IPS DF 19.7 (cell line): ENCODE results near the gene TAPBP.
"Not testable (repeated sequence)": the region's sequence is repeated elsewhere in the genome, so short reads cannot be mapped to it uniquely, and the experiment has no call there.

Experiments
- DNase-seq: peaks from one replicate; pipeline ENCODE4 v3.0.0-alpha.2; 2013; ENCODE audit warnings: low read depth, low spot score

Gene TAPBP

GRCh38 chr6:33313709-33314514 is at the start of gene TAPBP:
TAPBP (minus strand) TSS chr6:33314078; CDS start chr6:33314041, 37 bp downstream.
- DNase-seq, result no peak

GRCh38 chr6:33363486-33363885 is 49.6 kb upstream of the TAPBP start:
- DNase-seq, result not testable (repeated sequence)

- no peak for DNase-seq
Measured at GRCh38 chr6:33359331-33359730, 45.5 kb upstream of the TAPBP start.

GRCh38 chr6:33357160-33357871 is 43.4 kb upstream of the TAPBP start:
- DNase-seq, result not testable (repeated sequence)

GRCh38 chr6:33356295-33356694 is 42.4 kb upstream of the TAPBP start:
- DNase-seq, result no peak

GRCh38 chr6:33355860-33356259 is 42.0 kb upstream of the TAPBP start:
- not testable (repeated sequence) for DNase-seq

- DNase-seq, result no peak
Measured at GRCh38 chr6:33347816-33348215, 33.9 kb upstream of the TAPBP start.

GRCh38 chr6:33346972-33347371 is 33.1 kb upstream of the TAPBP start:
- DNase-seq, result not testable (repeated sequence)

- DNase-seq, result no peak
Measured at GRCh38 chr6:33344701-33345697, 31.1 kb upstream of the TAPBP start.

- DNase-seq, result no peak
Measured at GRCh38 chr6:33343953-33344611, 30.2 kb upstream of the TAPBP start.

- not testable (repeated sequence) for DNase-seq
Measured at GRCh38 chr6:33343606-33343952, 29.7 kb upstream of the TAPBP start.

GRCh38 chr6:33339193-33339592 is 25.3 kb upstream of the TAPBP start:
- no peak for DNase-seq

GRCh38 chr6:33336495-33336894 is 22.6 kb upstream of the TAPBP start:
- DNase-seq, result no peak

GRCh38 chr6:33335916-33336315 is 22.0 kb upstream of the TAPBP start:
- no peak for DNase-seq

GRCh38 chr6:33333666-33334065 is 19.8 kb upstream of the TAPBP start:
- DNase-seq, result no peak

- no peak for DNase-seq
Measured at GRCh38 chr6:33330736-33331135, 16.9 kb upstream of the TAPBP start.

- no peak for DNase-seq
Measured at GRCh38 chr6:33329058-33329457, 15.2 kb upstream of the TAPBP start.

GRCh38 chr6:33324125-33324524 is 10.2 kb upstream of the TAPBP start:
- DNase-seq, result no peak

- no peak for DNase-seq
Measured at GRCh38 chr6:33323623-33323948, 9.7 kb upstream of the TAPBP start.

- DNase-seq, result no peak
Measured at GRCh38 chr6:33321227-33321626, 7.3 kb upstream of the TAPBP start.
